OCI-LY3 (cell line): Measurements from ENCODE around the gene SARS1.

Experiments
- EZH2phosphoT487 ChIP-seq: fragments of 200-600 bp; shearing (Covaris generic); IDR thresholded peaks from 2 replicates; pipeline ENCODE4 v1.6.1; 2018; ENCODE audit warnings: antibody characterized with exemption, mixed run types, low read depth
- TF ChIP-seq, protein P1 (sequence below): fragments of 200-600, 300-600 bp; sonication (generic); IDR thresholded peaks from 2 replicates; pipeline ENCODE4 v1.5.1; 2014; ENCODE audit warnings: antibody characterized with exemption, low read length, low read depth

DNA sequence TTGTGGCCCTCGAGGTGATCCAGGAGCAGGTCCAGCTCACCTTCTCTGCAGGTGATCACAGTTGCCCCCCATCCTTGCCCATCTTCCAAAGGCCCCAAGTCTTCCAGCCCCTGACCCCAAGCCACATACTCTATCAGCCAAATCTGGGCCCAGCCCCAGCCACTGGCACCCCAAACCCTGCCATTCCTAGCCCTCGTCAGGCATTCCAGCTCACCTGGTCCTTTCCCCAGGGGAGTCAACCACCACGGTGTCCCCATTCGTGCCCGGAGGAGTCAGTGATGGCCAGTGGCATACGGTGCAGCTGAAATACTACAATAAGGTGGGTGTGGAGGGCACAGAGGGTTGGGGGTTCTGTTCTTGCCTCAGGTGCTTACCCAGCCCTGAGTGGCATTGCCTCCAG, 47.9 kb downstream of the SARS1 start:
- no peak for TF ChIP-seq EZH2phosphoT487
- TF ChIP-seq, protein P1, sequence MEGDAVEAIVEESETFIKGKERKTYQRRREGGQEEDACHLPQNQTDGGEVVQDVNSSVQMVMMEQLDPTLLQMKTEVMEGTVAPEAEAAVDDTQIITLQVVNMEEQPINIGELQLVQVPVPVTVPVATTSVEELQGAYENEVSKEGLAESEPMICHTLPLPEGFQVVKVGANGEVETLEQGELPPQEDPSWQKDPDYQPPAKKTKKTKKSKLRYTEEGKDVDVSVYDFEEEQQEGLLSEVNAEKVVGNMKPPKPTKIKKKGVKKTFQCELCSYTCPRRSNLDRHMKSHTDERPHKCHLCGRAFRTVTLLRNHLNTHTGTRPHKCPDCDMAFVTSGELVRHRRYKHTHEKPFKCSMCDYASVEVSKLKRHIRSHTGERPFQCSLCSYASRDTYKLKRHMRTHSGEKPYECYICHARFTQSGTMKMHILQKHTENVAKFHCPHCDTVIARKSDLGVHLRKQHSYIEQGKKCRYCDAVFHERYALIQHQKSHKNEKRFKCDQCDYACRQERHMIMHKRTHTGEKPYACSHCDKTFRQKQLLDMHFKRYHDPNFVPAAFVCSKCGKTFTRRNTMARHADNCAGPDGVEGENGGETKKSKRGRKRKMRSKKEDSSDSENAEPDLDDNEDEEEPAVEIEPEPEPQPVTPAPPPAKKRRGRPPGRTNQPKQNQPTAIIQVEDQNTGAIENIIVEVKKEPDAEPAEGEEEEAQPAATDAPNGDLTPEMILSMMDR, result no peak
